ENCODE results near the gene DNAJC11.

- TF ChIP-seq POLR2A (IDR thresholded peaks at IDR 0.05) = no peak
- no peak for TF ChIP-seq CTCF (IDR thresholded peaks at IDR 0.05)
These were observed 56.6 kb downstream of the DNAJC11 start for GRCh38 chr1:6645018-6645417.
